ENCODE results near the gene EID1. TPM values are rescaled to one million over a fixed set of nuclear protein-coding genes. Genes with fewer than 3 reads are reported as not detected.
"Not testable (repeated sequence)": the region's sequence is repeated elsewhere in the genome, so short reads cannot be mapped to it uniquely, and the experiment has no call there.

EID1 gene
- 100 to 1,000 TPM; 314 to 382 (median 329) TPM for polyA plus RNA-seq (ENCODE audit: insufficient read length in 4 of 4)

GRCh38 chr15:48877630-48878595, at the start of gene EID1:
Gene EID1, plus strand, starts transcription at chr15:48878134. Its CDS starts 43 bp downstream, at chr15:48878177.
- DNase-seq (ENCODE audit: low read depth in 4 of 4, low spot score in 2 of 4): peak; percentile 93 to 96 (median 94)

- no peak for DNase-seq (ENCODE audit: low read depth in 4 of 4, low spot score in 2 of 4)
These were observed 49.5 kb upstream of the EID1 start for GRCh38 chr15:48828471-48828870.

GRCh38 chr15:48828906-48829305, 49.0 kb upstream of the EID1 start:
- no peak for DNase-seq (ENCODE audit: low read depth in 4 of 4, low spot score in 2 of 4)

- DNase-seq (ENCODE audit: low read depth in 4 of 4, low spot score in 2 of 4): no peak
These were observed 45.3 kb upstream of the EID1 start for GRCh38 chr15:48832648-48833047.

- DNase-seq (ENCODE audit: low read depth in 4 of 4, low spot score in 2 of 4): no peak
These were observed 44.3 kb upstream of the EID1 start for GRCh38 chr15:48833526-48834239.

- no peak for DNase-seq (ENCODE audit: low read depth in 4 of 4, low spot score in 2 of 4)
These were observed 43.2 kb upstream of the EID1 start for GRCh38 chr15:48834756-48835155.

GRCh38 chr15:48842501-48842900, 35.4 kb upstream of the EID1 start:
- no peak for DNase-seq (ENCODE audit: low read depth in 4 of 4, low spot score in 2 of 4)

- DNase-seq (ENCODE audit: low read depth in 4 of 4, low spot score in 2 of 4): no peak
These were observed 32.8 kb upstream of the EID1 start for GRCh38 chr15:48845123-48845522.

GRCh38 chr15:48850648-48851047, 27.3 kb upstream of the EID1 start:
- no peak for DNase-seq (ENCODE audit: low read depth in 4 of 4, low spot score in 2 of 4)

- no peak for DNase-seq (ENCODE audit: low read depth in 4 of 4, low spot score in 2 of 4)
These were observed 26.0 kb upstream of the EID1 start for GRCh38 chr15:48851956-48852355.

- DNase-seq (ENCODE audit: low read depth in 4 of 4, low spot score in 2 of 4): not testable (repeated sequence)
These were observed 23.5 kb upstream of the EID1 start for GRCh38 chr15:48854434-48854833.

GRCh38 chr15:48855501-48856440, 22.2 kb upstream of the EID1 start:
- DNase-seq (ENCODE audit: low read depth in 4 of 4, low spot score in 2 of 4): peak in 2 of 4 donors; percentile 41 to 58

- DNase-seq (ENCODE audit: low read depth in 4 of 4, low spot score in 2 of 4): no peak
These were observed 21.0 kb upstream of the EID1 start for GRCh38 chr15:48856942-48857341.

- no peak for DNase-seq (ENCODE audit: low read depth in 4 of 4, low spot score in 2 of 4)
These were observed 19.5 kb upstream of the EID1 start for GRCh38 chr15:48858401-48858800.

GRCh38 chr15:48859426-48859825, 18.5 kb upstream of the EID1 start:
- DNase-seq (ENCODE audit: low read depth in 4 of 4, low spot score in 2 of 4): no peak

GRCh38 chr15:48861813-48862431, 16.0 kb upstream of the EID1 start:
- peak in 1 of 4 donors; percentile 48 for DNase-seq (ENCODE audit: low read depth in 4 of 4, low spot score in 2 of 4)

GRCh38 chr15:48862705-48863104, 15.2 kb upstream of the EID1 start:
- DNase-seq (ENCODE audit: low read depth in 4 of 4, low spot score in 2 of 4): no peak

- no peak for DNase-seq (ENCODE audit: low read depth in 4 of 4, low spot score in 2 of 4)
These were observed 12.4 kb upstream of the EID1 start for GRCh38 chr15:48865370-48866079.

- no peak for DNase-seq (ENCODE audit: low read depth in 4 of 4, low spot score in 2 of 4)
These were observed 11.8 kb upstream of the EID1 start for GRCh38 chr15:48866141-48866563.

All from left renal cortex interstitium (tissue), 4 donors.